Heart left ventricle (tissue), 16 donors: ENCODE measurements around the gene CHRDL2. TPM values are rescaled to one million over a fixed set of nuclear protein-coding genes. Genes with fewer than 3 reads are reported as not detected.
A peak's percentile ranks its signal among the peaks of the same experiment; 100 is the strongest.

ENCODE experiments used
- ATAC-seq, 4 donors: fragments of 200-7000 bp; cut with Tn5 transposase; one replicate each; pipeline ENCODE4 v1.9.1; 2020 to 2022; ENCODE audit warnings: moderate library complexity in 4 of 4, mild to moderate bottlenecking in 3 of 4, moderate number of reproducible peaks in 1 of 4
- DNase-seq, 5 donors: peaks; one replicate each; pipeline ENCODE4 v3.0.0-alpha.2; 2020
- H3K27ac ChIP-seq, 12 donors: fragments of 200-600 bp; sonication (generic) in 4 of 12; one replicate each; pipeline versions ENCODE4 v1.5.0 to v1.8.0; 2016 to 2022; ENCODE audit warnings: mild to moderate bottlenecking in 2 of 12
- H3K27me3 ChIP-seq, 9 donors: fragments of 200-600 bp; sonication (generic) in 2 of 9; one replicate each; pipeline versions ENCODE4 v1.5.1 to v1.8.0; 2016 to 2022; ENCODE audit warnings: mild to moderate bottlenecking in 3 of 9
- H3K36me3 ChIP-seq, 9 donors: fragments of 200-600 bp; sonication (generic) in 2 of 9; one replicate each; pipeline versions ENCODE4 v1.5.0 to v1.8.0; 2018 to 2022; ENCODE audit warnings: mild to moderate bottlenecking in 2 of 9
- H3K4me1 ChIP-seq, 12 donors: fragments of 200-600 bp; sonication (generic) in 4 of 12; one replicate each; pipeline versions ENCODE4 v1.5.0 to v1.8.0; 2016 to 2022; ENCODE audit warnings: mild to moderate bottlenecking in 3 of 12
- H3K4me3 ChIP-seq, 12 donors: fragments of 200-600 bp; sonication (generic) in 4 of 12; one replicate each; pipeline versions ENCODE4 v1.5.0 to v1.8.0; 2017 to 2022; ENCODE audit warnings: mild to moderate bottlenecking in 9 of 12, moderate library complexity in 4 of 12
- H3K9me3 ChIP-seq, 12 donors: fragments of 200-600 bp; sonication (generic) in 4 of 12; one replicate each; pipeline versions ENCODE4 v1.5.0 to v1.8.0; 2016 to 2022; ENCODE audit warnings: mild to moderate bottlenecking in 1 of 12
- POLR2A ChIP-seq, 2 donors: fragments of 450-650 bp; IDR thresholded peaks; one replicate each; pipeline ENCODE4 v1.6.1; 2017; ENCODE audit warnings: antibody characterized with exemption in 2 of 2, mild to moderate bottlenecking in 2 of 2, moderate library complexity in 2 of 2
- WGBS, 4 donors: extraction: QIAGEN DNeasy Blood & Tissue Kit in 2 of 4; methylation state at CpG; one replicate each; pipeline versions ENCODE4 v1.1.5 to v1.1.7; 2013 to 2018; 5-methylcytosine and 5-hydroxymethylcytosine counted together
- intact Hi-C, 10 donors: fragments of 100-400 bp; cut with DNase I; formaldehyde crosslinking; loops; one replicate each; pipeline versions ENCODE4 v1.11.1 to v1.14.2; 2022
- polyA plus RNA-seq, 2 donors: library from polyadenylated mRNA; stranded (reverse); fragments of 200-250 nt; gene quantifications; one replicate each; pipeline ENCODE4 v1.2.3, GENCODE V29; 2013
- total RNA-seq, 9 donors: library from RNA; depleted of rRNA in 2 of 9; stranded (reverse); fragments of >200 nt in 2 of 9; fragmentation: NEBNext Ultra II Directional in 3 of 9; extraction: Animal tissue kit (Norgen Biotek cat#: 25700) in 3 of 9; gene quantifications; one replicate each; pipeline versions ENCODE4 v1.1.0 to v1.2.4, GENCODE V29; 2016 to 2023
- TF ChIP-seq, protein P1 (sequence below), 12 donors: fragments of 200-600 bp; sonication (generic) in 4 of 12; IDR thresholded peaks; one replicate each; pipeline versions ENCODE4 v1.5.0 to v1.8.0; 2018 to 2022; ENCODE audit warnings: antibody characterized with exemption in 12 of 12, mild to moderate bottlenecking in 5 of 12
- donor health status: ischemic (EF 13 %, LVEDD 7.1; RV severe dilation, severe dysfunction).
- donor health status: healthy with polysubstance abuse.
- donor health status: DM: no; HTN: yes; CAD: no.
- donor health status: DM: no; HTN: no; CAD: no.
- donor health status: ischemic (EF 25% LVEDD 6.9; RV normal size, moderate dysfunction).
- donor health status: ischemic (EF 25% LVEDD 5.7; RV mildly dilated, moderate dysfunction).
- donor health status: healthy.
- donor health status: DM: yes; HTN: yes; CAD: no.
- donor health status: ischemic (EF 35%, LVEDD 5.7; RV mildly dilated, moderate dysfunction).
- donor health status: nonischemic (EF 11% LVEDD 7.7; RV severe dilation, severe dysfunction).
- donor health status: DM: yes; HTN: yes; CAD: no.
- donor health status: PGD.
- donor health status: ischemic (EF 29% LVEDD 5.4; RV normal size, mild dysfunction).
- donor health status: nonischemic (EF 23%, LVEDD 6.1; RV moderate dilation, normal function).

Gene CHRDL2
- total and polyA plus RNA-seq, 11 donors: 1.5 to 13.4 (median 3.4) TPM

DNA sequence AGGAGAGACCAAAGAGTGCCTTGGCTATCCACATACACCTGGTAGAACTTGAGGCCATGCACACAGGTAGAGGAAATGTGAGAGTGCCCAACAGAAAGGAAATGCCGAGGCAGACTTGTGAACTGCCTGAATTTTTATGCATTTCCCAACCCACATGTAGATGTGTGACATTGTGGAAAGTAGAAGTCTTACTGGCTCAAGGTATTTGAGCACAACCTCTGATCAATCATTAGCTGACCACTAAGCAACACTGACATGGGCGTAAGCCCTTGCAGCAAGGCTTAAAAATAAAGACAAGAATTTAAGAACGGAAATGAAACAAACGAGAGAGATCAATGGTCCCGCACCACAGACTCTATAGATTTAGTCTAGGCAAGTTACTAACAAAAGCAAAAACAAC lies 76.2 kb downstream of the CHRDL2 start:
- H3K4me3 ChIP-seq: no peak overlapping the region
- no peaks in the 10 kb centered on the region for H3K27me3 ChIP-seq
- H3K9me3 ChIP-seq: no peaks in the 10 kb centered on the region
- intact Hi-C loops: no loop called here
- TF ChIP-seq, protein P1, sequence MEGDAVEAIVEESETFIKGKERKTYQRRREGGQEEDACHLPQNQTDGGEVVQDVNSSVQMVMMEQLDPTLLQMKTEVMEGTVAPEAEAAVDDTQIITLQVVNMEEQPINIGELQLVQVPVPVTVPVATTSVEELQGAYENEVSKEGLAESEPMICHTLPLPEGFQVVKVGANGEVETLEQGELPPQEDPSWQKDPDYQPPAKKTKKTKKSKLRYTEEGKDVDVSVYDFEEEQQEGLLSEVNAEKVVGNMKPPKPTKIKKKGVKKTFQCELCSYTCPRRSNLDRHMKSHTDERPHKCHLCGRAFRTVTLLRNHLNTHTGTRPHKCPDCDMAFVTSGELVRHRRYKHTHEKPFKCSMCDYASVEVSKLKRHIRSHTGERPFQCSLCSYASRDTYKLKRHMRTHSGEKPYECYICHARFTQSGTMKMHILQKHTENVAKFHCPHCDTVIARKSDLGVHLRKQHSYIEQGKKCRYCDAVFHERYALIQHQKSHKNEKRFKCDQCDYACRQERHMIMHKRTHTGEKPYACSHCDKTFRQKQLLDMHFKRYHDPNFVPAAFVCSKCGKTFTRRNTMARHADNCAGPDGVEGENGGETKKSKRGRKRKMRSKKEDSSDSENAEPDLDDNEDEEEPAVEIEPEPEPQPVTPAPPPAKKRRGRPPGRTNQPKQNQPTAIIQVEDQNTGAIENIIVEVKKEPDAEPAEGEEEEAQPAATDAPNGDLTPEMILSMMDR (IDR thresholded peaks at IDR 0.05): no peak
- no peak for TF ChIP-seq POLR2A (IDR thresholded peaks at IDR 0.05)
- 95 to 96% (median 96%) methylated on average over 5 of the region's 5 CpGs for WGBS, 4 donors
- H3K4me1 ChIP-seq: no peaks in the 10 kb centered on the region
- H3K27ac ChIP-seq: no peak overlapping the region
- no peak for ATAC-seq
- DNase-seq: no peak
- H3K36me3 ChIP-seq: peaks cover 0 to 10% (median 3%) of the 10 kb centered on the region in 9 donors

DNA sequence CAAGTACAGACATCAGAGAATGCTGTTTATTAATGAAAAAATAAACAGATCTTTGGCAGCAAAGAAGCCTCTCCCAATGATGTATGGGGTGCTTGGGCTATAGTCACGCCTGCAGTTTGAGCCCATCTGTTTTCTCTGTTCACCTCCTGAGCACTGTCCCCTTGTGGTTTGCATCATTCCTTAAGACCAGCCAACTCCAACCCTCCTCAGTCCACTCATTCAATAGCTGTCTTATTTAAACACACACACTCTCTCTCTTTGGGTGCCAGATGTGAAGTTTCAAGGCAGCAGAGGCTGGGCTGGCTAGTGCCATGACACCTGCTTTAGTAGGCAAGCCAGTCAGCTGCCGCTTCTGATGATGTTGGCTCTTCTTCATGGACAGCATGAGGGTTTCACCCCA lies 80.7 kb downstream of the CHRDL2 start:
- ATAC-seq (peak in 3 of 4 donors; percentile 68 to 90 (median 80)), DNase-seq (peak in 1 of 5 donors; percentile 54)
- Histone ChIP-seq H3K4me1 (no peaks in the 10 kb centered on the region), H3K9me3 (no peaks in the 10 kb centered on the region), H3K27me3 (no peaks in the 10 kb centered on the region), H3K4me3 (no peak overlapping the region), H3K27ac (peak overlapping the region in 1 of 12 donors; percentile 84), H3K36me3 (peaks cover 0 to 13% (median 4%) of the 10 kb centered on the region in 9 donors)
- 81 to 88% (median 83%) methylated on average over 2 of the region's 2 CpGs for WGBS, 4 donors
- TF ChIP-seq, protein P1 (IDR thresholded peaks at IDR 0.05): no peak
- TF ChIP-seq POLR2A (IDR thresholded peaks at IDR 0.05): no peak
- intact Hi-C loops: no loop called here

DNA sequence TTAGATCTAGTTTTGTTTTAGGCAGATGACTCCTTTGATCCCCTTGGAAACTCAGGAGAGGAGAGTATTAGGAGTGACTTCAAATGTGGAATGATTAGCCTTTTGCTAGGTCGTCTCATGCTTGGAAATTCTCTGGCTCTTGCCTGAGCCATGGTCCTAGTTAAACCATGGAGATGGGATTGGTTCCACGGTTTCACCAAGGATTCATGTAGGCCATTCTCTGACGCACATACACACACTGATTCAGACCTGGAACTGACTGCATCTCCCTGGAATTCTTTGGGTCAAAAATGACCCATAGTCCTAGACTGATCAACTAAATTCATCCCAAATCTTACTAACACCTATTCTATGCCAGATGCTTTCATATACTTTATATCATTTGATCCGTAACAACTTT lies 82.3 kb downstream of the CHRDL2 start:
- TF ChIP-seq, protein P1 (IDR thresholded peaks at IDR 0.05): no peak
- TF ChIP-seq POLR2A (IDR thresholded peaks at IDR 0.05): no peak
- intact Hi-C loops: loop anchor here in 1 of 10 donors (5.0 kb wide), 1 partner anchor 83 kb away; the partner anchor contains the start of gene CHRDL2
- ATAC-seq: no peak

DNA sequence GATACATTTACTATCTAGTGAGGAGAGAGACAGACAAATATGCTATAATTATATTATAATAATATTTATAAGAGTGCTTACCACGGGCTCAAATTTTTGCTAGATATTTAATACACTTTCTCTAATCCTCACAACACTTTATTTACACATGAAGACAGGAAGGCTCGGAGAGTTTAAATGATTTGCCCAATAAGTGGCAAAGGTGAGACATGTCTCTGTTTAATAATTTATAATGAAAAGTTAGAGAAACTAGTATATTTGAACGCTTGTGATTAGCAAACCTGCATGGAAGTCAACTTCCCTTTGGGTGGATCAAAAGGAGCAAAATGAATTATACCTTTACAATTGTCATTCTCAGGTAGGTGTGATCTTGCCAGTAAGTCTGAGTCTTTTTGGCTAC lies 83.4 kb downstream of the CHRDL2 start:
- Histone ChIP-seq H3K4me1 (no peaks in the 10 kb centered on the region), H3K36me3 (peaks cover 0 to 18% (median 4%) of the 10 kb centered on the region in 9 donors), H3K27ac (peak overlapping the region in 1 of 12 donors; percentile 84), H3K9me3 (no peaks in the 10 kb centered on the region), H3K4me3 (no peak overlapping the region), H3K27me3 (no peaks in the 10 kb centered on the region)
- ATAC-seq: no peak
- intact Hi-C loops: loop anchor here in 1 of 10 donors (5.0 kb wide), 1 partner anchor 84 kb away; the partner anchor contains the start of gene CHRDL2
- TF ChIP-seq POLR2A (IDR thresholded peaks at IDR 0.05): no peak
- TF ChIP-seq, protein P1 (IDR thresholded peaks at IDR 0.05): no peak
- WGBS, 4 donors: 96 to 98% (median 97%) methylated on average over 3 of the region's 3 CpGs
- no peak for DNase-seq

More for the DNA sequence above, 82.3 kb downstream of the CHRDL2 start:
- 93 to 96% (median 93%) methylated on average over 4 of the region's 4 CpGs for WGBS, 4 donors
- no peak for DNase-seq
- Histone ChIP-seq H3K36me3 (peaks cover 0 to 18% (median 4%) of the 10 kb centered on the region in 9 donors), H3K27ac (peak overlapping the region in 1 of 12 donors; percentile 84), H3K4me1 (no peaks in the 10 kb centered on the region), H3K4me3 (no peak overlapping the region), H3K9me3 (no peaks in the 10 kb centered on the region), H3K27me3 (no peaks in the 10 kb centered on the region)
